Embryonic facial prominence (tissue), 1 donor: Measurements from ENCODE around the gene DNAI2.

ENCODE experiments used
- DNase-seq: peaks from one replicate; pipeline ENCODE4 v3.0.0-alpha.2; 2016; ENCODE audit errors: extremely low spot score

Gene DNAI2

DNA sequence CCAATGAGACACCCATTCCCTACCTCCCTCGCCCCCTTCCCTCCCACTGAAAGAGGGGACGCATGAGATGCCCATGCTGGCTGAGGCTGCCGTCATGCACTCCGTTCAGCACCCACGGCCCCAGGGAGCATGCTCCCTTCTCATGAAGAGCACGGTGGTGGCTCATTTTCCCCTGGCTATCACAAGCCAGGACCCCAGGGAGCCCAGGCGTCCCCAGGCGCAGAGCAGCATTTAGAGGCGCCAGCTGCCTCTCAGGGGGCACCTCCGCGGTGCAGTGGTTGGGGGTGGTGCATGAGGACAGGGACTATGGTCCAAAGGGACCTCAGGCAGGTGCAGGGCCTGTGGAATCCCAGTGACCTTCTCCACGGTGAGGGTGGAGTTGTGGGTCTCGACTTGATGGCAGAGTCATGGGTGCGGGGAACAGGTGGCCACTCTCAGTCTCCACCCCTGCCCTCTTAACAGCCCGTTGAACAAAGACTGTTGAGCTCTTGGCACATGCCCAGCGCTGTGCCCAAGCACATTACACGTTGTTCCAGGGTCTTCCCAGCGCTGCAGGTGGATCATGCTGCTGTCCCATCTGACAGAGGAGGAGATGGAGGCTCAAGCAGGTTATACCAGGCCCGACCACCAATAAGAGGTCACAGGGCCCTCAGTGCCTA lies 65.6 kb downstream of the DNAI2 start:
- no peak for DNase-seq

GRCh38 chr17:74340470-74341023 lies 66.5 kb downstream of the DNAI2 start:
- DNase-seq, result no peak

- no peak for DNase-seq
Measured at GRCh38 chr17:74342224-74342623, 68.2 kb downstream of the DNAI2 start.

DNA sequence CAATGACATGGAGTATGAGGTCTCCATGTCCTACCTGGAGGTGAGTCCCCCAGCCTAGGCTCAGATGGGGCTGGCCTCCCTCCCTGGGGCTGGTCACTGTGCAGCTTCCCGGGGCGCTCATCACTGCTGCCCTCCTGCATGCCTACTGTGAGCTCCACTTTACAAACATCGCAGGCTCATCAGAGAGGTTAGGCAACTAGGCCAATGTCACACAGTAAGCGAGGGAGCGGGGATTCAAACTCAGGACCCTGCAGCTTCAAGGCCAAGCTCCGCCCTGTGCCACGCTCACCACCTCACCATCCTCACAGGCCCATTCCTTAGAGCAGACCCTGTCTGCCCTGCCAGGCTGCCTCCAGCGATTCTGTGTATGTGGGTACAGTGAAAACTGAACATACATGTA lies 69.1 kb downstream of the DNAI2 start:
- DNase-seq, result no peak

DNA sequence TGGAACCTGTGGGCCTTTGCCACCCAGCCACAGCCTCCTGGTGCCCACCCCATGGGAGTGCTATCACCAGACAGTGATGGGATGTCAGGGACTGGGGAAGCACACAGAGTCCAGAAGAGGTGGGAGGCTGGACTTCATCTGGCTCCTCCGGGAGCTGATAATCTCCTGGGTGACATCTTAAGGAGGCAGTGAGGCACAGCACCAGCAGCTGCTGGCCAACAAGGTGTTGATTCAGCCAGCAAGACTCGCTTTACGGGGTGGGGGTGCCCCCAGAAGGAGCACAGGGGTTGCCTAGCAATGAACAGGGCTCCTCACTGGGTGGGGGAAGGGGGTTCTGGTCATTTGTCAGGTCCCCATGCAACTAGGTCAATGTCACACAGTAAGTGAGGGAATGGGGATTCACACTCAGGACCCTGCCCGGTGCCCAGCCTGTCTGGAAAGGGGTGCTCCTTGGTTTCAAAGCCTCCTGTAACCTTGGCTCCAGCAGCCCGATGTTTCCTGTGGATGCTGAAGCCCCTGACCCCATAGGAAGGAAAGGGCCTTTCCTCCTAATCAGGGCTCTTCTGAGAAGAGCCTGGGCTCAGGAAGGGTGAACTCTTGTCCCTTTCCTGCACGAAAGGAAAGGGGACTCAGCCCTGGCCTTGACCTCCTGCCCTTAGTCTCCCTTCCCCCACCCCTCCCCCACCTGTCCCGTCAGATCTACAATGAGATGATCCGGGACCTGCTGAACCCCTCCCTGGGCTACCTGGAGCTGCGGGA lies 69.7 kb downstream of the DNAI2 start:
- DNase-seq, result no peak

DNA sequence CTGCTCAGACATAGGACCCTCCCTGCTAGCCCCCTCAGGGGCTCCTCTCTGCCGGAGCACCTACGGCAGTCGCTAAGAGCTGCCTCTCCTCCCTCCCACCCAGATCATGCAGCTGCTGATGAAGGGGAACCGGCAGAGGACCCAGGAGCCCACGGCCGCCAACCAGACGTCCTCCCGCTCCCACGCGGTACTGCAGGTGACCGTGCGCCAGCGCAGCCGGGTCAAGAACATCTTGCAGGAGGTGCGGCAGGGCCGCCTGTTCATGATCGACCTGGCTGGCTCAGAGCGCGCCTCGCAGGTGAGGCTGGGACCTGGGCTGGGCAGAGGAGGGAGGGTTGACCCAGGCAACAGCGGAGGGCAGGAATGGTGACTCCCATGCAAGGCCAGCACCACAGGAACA lies 70.6 kb downstream of the DNAI2 start:
- no peak for DNase-seq

DNA sequence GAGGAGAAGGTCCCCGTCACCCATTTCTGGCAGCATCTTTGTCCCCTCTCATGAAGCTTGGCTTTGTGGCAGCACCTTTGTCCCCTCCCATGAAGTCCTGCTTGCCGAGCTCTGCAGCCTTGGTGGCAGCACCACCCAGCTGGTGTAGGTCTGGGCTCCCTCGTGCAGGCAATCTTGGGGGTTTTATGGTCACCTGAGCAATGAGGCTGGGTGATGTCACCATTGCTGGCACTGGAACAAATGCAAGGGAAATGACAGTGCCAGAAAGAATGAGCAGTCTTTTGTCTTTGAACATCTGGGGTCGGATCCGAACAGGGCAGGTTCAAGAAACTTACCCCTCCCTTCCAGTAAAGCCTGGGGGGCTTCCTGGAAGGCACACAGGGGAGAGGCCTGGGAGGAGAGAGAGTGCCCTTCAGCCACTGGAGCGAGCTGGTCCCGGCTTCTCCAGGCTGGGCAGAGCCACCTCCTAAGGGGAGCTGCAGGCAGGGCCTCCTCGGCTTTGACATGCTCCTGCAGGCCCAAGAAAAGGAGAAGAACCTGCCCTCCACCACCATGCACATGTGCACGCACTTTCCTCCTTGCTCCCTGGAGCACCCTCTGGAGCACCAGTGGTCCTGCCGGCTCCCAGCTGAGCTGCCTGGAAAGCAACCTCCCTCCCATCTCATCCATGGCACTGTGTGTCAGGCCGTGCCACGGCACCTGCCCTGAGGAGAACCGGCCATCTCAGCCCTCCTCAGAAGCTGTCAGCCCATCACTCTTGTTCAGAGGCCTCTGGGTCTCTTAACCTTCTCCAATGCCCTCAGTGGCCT lies 71.6 kb downstream of the DNAI2 start:
- no peak for DNase-seq

DNA sequence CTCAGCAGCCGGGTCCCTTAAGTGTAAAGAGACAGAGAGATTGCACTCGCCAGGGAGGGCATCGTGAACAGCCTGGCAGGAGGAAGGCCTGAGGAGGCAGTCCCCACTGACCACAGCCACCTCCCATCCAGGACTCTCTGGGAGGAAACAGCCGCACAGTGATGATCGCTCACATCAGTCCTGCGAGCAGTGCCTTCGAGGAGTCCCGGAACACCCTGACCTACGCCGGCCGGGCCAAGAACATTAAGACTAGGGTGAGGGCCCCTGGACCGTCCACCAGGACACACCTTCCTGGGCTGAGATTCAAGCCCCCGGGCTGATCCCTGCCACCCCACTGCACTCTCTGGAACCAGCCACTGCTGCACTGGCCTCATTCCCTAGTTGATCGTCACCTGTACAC lies 73.6 kb downstream of the DNAI2 start:
- DNase-seq, result no peak

- no peak for DNase-seq
Measured at GRCh38 chr17:74349120-74349519, 75.1 kb downstream of the DNAI2 start.

- no peak for DNase-seq
Measured at GRCh38 chr17:74350486-74350885, 76.5 kb downstream of the DNAI2 start.

- DNase-seq, result no peak
Measured at GRCh38 chr17:74351552-74352210, 77.6 kb downstream of the DNAI2 start.

DNA sequence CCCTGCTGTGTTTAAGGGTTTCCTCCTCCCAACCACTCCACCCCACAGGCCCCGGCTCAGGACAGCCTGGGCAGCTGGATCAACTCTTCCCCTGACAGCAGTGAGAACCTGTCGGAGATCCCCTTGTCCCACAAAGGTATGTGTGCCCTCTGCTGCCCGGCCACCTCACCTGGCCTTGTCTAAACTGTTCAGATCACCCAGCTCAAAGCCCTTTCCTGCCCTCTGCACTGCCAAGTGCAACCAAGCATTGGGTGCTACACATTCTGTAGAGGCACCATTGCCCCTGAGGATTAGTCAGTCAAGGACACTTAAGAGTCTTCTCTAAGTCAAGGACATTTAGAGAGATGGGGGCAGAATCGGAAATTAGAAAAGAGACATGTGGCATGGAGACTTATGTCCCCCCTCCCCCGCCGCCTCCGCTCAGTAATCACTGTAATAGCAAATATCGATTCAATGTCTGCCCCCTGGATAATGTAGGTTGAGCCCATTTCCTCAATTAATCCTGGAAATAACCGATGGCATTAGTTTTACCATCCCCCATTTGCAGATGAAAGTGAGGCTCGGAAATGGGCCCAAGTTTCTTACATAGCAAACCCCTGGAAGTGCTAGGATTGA lies 79.5 kb downstream of the DNAI2 start:
- DNase-seq, result no peak

- no peak for DNase-seq
Measured at GRCh38 chr17:74354123-74354522, 80.1 kb downstream of the DNAI2 start.

DNA sequence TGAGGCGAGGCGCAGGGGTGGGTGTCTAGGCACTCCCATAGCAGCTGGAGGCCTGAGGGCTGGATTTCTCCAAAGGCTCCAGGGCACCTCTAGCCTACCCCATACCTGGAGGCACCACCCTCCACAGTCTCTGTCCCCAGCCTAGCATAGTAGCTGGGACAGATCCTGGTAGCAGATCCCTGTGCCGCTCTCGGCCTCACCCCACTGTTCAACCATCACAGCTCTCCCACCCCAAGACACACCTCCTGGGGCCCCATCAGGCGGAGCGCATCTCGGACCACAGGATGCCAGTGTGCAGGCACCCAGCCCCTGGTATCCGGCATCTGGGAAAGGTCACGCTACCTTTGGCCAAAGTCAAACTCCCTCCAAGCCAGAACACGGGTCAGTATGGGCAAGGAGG lies 80.5 kb downstream of the DNAI2 start:
- no peak for DNase-seq

DNA sequence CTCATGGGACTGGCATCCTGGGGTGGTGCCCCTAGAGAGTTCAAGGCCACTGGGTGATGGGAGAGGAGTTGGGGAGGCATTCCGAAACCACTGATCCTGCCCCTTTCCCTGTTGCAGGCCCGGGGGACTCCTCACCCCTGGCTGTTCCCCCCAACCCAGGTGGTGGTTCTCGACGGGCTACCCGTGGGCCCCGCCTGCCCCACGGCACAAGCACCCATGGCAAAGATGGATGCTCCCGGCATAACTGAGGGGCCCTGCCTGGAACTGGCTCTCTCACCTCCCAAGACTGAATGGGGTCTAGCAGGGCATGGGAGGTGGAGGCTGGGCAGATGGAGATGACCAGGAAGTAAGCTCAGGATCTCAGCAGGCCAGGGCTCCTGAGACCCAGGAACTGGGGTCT lies 81.0 kb downstream of the DNAI2 start:
- no peak for DNase-seq

DNA sequence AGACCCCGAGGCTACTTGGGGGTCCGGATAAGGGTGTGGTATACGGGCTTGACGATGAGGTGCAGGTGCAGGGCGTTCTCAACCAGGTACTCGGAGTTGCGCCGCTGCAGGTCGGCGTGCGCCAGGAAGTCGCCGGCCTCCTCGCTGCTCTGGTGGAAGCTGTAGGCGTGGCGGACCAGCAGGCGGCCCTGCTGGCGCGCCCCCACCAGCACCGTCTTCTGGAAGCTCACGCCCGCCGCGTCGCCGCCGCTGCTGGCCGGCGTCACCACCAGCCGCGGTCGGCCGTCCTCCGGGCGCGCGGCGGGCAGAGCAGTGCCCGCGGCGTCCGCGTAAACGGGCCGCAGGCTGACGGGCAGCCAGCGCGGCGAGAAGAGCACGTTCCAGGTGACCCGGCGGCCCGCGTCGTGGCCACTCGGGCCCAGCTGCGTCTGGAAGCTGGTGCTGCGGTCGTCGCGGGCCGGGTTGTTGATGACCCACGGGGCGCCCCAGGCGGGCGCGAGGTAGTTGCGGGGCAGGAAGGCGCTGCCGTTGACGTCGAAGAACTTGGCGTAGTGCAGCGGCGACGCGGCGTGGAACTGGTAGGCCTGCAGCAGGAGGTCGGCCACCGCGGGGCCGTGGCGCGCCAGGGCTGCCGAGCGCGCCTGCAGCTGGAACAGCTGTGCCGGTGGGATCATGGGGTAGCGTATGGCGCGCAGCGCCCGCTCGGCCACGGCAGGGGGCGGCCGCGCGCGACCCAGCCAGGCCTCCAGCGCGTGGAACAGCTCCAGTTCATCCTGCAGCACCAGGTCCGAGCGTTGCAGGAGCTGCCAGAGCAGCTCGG lies 82.8 kb downstream of the DNAI2 start:
- no peak for DNase-seq

DNA sequence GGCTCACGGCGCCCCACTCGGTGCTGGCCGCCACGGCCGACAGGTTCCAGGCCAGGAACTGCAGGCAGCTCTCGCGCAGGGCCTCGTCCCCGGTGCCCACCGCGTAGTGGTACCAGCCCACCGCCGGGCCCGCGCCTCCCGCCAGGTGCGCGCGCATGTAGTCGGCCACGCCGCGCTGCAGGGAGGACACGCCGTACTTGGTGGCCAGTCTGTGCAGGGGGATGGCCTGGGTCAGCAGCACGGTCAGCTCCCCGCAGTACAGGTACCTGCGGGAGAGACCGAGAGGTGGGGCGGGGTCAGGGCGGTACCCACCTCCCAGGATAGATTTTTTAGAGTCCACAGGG lies 83.4 kb downstream of the DNAI2 start:
- DNase-seq, result no peak

- no peak for DNase-seq
Measured at GRCh38 chr17:74358697-74359096, 84.7 kb downstream of the DNAI2 start.

DNA sequence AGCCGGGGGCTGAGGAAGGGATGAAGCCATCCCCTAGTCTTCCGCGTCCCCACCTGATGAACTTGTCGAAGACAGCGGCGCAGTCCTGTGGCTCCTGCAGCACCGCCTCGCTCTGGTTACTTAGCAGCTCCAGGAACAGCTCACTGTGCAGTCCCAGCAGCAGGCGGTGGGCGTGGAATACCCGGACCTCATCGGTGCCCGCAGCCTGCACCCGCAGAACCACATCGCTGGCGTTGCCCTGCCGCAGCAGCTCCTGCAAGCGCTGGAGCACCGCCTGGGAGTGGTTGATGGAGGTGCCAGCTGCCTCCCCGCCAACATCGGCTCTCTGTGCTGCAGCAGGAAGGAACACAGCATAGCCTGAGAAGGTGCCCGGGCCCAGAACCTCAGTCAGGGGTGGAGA lies 85.9 kb downstream of the DNAI2 start:
- DNase-seq, result no peak

DNA sequence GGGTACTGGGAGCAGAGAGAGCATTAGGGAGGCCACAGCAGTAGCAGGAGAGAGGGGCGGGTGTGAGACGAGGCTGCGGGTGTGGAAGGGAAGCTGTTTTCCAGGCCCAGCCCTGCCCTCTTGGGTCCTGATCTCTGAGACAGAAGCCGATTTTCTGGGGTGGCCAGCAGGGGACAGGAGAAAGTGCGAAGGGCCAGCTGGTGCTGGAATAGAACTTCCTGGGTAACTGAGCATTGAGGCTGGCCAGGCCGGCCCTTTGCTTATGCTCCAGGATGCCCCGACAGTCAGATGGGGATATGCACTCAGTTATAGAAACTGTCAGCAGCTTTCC lies 86.8 kb downstream of the DNAI2 start:
- no peak for DNase-seq
